Hematopoietic multipotent progenitor cell treated with erythropoietin and hydrocortisone succinate and interleukin-3 and kit ligand, for 6 days (in vitro differentiated cells): ENCODE results near the gene XRN1.

Experiments used
- DNase-seq: peaks from one replicate; pipeline ENCODE4 v3.0.0-alpha.2; 2015

XRN1 gene

DNA sequence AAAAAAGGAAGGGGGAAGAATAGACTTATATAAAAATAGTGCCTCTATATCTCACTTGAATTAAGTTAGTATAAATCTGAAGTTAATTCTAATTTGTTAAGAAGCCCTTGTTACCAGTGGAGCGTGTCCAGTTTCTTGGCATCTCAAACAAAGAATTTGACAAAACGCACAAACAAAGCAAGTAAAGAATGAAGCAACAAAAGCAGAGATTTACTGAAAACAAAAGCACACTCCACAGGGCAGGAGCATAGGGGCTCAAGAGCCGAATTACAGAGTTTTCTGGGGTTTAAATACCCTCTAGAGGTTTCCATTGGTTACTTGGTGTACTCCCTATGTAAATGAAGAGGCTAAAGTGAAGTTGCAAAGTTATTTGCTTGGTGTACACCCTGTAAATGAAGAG is 188.5 kb downstream of the XRN1 start:
- no peak for DNase-seq

DNA sequence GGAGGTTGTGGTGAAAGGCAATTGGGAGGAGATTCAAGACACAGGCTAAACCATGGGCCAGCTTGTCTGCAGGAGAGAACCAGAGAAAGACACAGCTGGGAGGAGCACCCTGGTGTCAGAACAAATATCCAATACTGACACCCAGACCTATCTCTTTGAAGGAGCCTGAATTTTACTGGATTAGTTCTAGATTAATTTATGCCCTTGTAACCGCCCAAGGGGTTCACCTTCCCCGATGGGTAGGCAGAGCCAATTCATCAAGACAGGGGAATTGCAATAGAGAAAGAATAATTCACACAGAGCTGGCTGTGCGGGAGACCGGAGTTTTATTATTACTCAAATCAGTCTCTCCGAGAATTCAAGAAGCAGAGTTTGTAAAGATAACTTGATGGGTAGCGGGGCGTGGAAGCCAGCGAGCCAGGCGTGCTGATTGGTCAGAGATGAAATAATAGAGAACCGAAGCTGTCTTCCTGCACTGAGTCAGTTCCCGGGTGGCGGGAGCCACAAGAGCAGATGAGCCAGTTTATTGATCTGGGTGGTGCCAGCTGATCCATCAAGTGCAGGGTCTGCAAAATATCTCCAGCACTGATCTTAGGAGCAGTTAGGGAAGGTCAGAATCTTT is 191.0 kb downstream of the XRN1 start:
- no peak for DNase-seq
